K562 (cell line): ENCODE measurements around the gene LMBR1L. TPM values are rescaled to one million over a fixed set of nuclear protein-coding genes. Genes with fewer than 3 reads are reported as not detected.

Experiments used
- BRD4 ChIP-seq: fragments of 200-600 bp; sonication (generic); IDR thresholded peaks from 2 replicates; pipeline ENCODE4 v1.6.1; 2017; ENCODE audit warnings: inconsistent platforms
- C11orf30 ChIP-seq: fragments of 450-650 bp; IDR thresholded peaks from 2 replicates; pipeline ENCODE4 v1.6.1; 2016; ENCODE audit warnings: low read depth, mild to moderate bottlenecking
- CCAR2 ChIP-seq: fragments of 200-400 bp; formaldehyde crosslinking; IDR thresholded peaks from 2 replicates; pipeline ENCODE4 v1.6.1; 2017; ENCODE audit warnings: mild to moderate bottlenecking, low read depth, low read length
- CTBP1 ChIP-seq: fragments of 450-650 bp; IDR thresholded peaks from 2 replicates; pipeline ENCODE4 v1.6.1; 2016; ENCODE audit warnings: borderline replicate concordance
- ETV5 ChIP-seq: sonication (generic); formaldehyde crosslinking; IDR thresholded peaks from 2 replicates; pipeline ENCODE4 v1.4.0; 2020; ENCODE audit warnings: low read depth, mild to moderate bottlenecking, missing genetic modification reagents
- EZH2 ChIP-seq: IDR thresholded peaks from 2 replicates; pipeline ENCODE4 v1.6.1; 2012; ENCODE audit warnings: low read depth, mild to moderate bottlenecking, inconsistent platforms, low read length, borderline replicate concordance
- FOXP1 ChIP-seq: sonication (generic); formaldehyde crosslinking; IDR thresholded peaks from 2 replicates; pipeline ENCODE4 v1.8.0; 2022; ENCODE audit warnings: mild to moderate bottlenecking, missing genetic modification reagents
- HBP1 ChIP-seq: fragments of 450-650 bp; formaldehyde crosslinking; IDR thresholded peaks from 2 replicates; pipeline ENCODE4 v1.4.0; 2022; ENCODE audit warnings: missing genetic modification characterization
- HNRNPL ChIP-seq: fragments of 200-400 bp; formaldehyde crosslinking; IDR thresholded peaks from 2 replicates; pipeline ENCODE4 v1.6.1; 2017; ENCODE audit warnings: low read depth, mild to moderate bottlenecking, low read length
- ILF3 ChIP-seq: fragments of 450-650 bp; IDR thresholded peaks from 2 replicates; pipeline ENCODE4 v1.6.1; 2018; ENCODE audit warnings: antibody characterized with exemption, mild to moderate bottlenecking, moderate library complexity, borderline replicate concordance
- KAT7 ChIP-seq: sonication (generic); formaldehyde crosslinking; IDR thresholded peaks from 2 replicates; pipeline ENCODE4 v1.8.0; 2022; ENCODE audit warnings: missing genetic modification reagents, mild to moderate bottlenecking, borderline replicate concordance
- MECOM ChIP-seq: fragments of 250-450 bp; sonication (Bioruptor Pico); IDR thresholded peaks from 2 replicates; pipeline ENCODE4 v1.8.0; 2022; ENCODE audit warnings: inconsistent platforms
- MTA1 ChIP-seq: fragments of 450-650 bp; IDR thresholded peaks from 2 replicates; pipeline ENCODE4 v1.6.1; 2017; ENCODE audit warnings: borderline replicate concordance
- SIX5 ChIP-seq, 2 experiments: IDR thresholded peaks; 2 replicates each; pipeline ENCODE4 v1.6.1; 2011; ENCODE audit warnings: low read length in 2 of 2, borderline replicate concordance in 1 of 2, low read depth in 1 of 2, mild to moderate bottlenecking in 1 of 2, moderate library complexity in 1 of 2; ENCODE audit not compliant: insufficient read depth in 1 of 2
- TAF1 ChIP-seq: IDR thresholded peaks from 2 replicates; pipeline ENCODE4 v1.6.1; 2011; ENCODE audit warnings: mild to moderate bottlenecking, low read length, moderate library complexity; ENCODE audit not compliant: insufficient read depth, control insufficient read depth, severe bottlenecking; ENCODE audit errors: extremely low read depth
- TRIM28 ChIP-seq: fragments of 450-650 bp; IDR thresholded peaks from 2 replicates; pipeline ENCODE4 v1.6.1; 2017
- ZNF121 ChIP-seq: sonication (generic); formaldehyde crosslinking; conservative IDR thresholded peaks from 2 replicates; pipeline ENCODE4 v1.8.0; 2022; ENCODE audit warnings: missing genetic modification reagents
- ZNF134 ChIP-seq: fragments of 250-450 bp; sonication (Bioruptor Pico); conservative IDR thresholded peaks from 2 replicates; pipeline ENCODE4 v1.4.0; 2020
- ZNF274 ChIP-seq: IDR thresholded peaks from 2 replicates; pipeline ENCODE4 v1.6.1; 2011; ENCODE audit warnings: low read depth, mild to moderate bottlenecking, low read length, moderate library complexity, borderline replicate concordance
- polyA plus RNA-seq, 8 experiments: library from polyadenylated mRNA; depleted of rRNA in 4 of 8; stranded (reverse) in 5 of 8; unstranded in 3 of 8; fragments of >200 nt; fragmentation: Nextera tagmentation in 2 of 8; fragmentation: Illumina TruSeq in 1 of 8; extraction: Ambion mirVana in 2 of 8; extraction: Trizol in 1 of 8; gene quantifications; 2 replicates each; pipeline versions ENCODE4 v1.2.1 to v1.2.3, GENCODE V29; 2011 to 2014; ENCODE audit warnings: inconsistent platforms in 1 of 8, missing spikeins in 1 of 8
- total RNA-seq, 7 experiments: library from RNA; depleted of rRNA in 6 of 7; stranded (reverse); fragments of >200 nt in 6 of 7; fragmentation: Illumina TruSeq in 2 of 7; extraction: Trizol in 2 of 7; gene quantifications; 2 replicates each; pipeline versions ENCODE4 v1.2.1 to v1.2.3, GENCODE V29; 2011 to 2021; ENCODE audit warnings: low replicate concordance in 1 of 7
- TF ChIP-seq, protein P1 (sequence below): fragments of 250-450 bp; sonication (Bioruptor Pico); IDR thresholded peaks from 2 replicates; pipeline ENCODE4 v1.9.0; 2021; ENCODE audit warnings: mild to moderate bottlenecking, inconsistent platforms
- TF ChIP-seq, protein P2 (sequence below): fragments of 250-450 bp; sonication (Bioruptor Pico); IDR thresholded peaks from 2 replicates; pipeline ENCODE4 v1.5.0; 2020; ENCODE audit warnings: mild to moderate bottlenecking, borderline replicate concordance
- TF ChIP-seq, protein P3 (sequence below): fragments of 250-450 bp; sonication (Bioruptor Pico); IDR thresholded peaks from 2 replicates; pipeline ENCODE4 v1.5.0; 2021

LMBR1L gene
- total and polyA plus RNA-seq, 9 of the 15 experiments (the other 6 are each of a cell fraction or from before 2014, with no cell fraction given) = 2.5 to 57.0 (median 31.1) TPM

DNA sequence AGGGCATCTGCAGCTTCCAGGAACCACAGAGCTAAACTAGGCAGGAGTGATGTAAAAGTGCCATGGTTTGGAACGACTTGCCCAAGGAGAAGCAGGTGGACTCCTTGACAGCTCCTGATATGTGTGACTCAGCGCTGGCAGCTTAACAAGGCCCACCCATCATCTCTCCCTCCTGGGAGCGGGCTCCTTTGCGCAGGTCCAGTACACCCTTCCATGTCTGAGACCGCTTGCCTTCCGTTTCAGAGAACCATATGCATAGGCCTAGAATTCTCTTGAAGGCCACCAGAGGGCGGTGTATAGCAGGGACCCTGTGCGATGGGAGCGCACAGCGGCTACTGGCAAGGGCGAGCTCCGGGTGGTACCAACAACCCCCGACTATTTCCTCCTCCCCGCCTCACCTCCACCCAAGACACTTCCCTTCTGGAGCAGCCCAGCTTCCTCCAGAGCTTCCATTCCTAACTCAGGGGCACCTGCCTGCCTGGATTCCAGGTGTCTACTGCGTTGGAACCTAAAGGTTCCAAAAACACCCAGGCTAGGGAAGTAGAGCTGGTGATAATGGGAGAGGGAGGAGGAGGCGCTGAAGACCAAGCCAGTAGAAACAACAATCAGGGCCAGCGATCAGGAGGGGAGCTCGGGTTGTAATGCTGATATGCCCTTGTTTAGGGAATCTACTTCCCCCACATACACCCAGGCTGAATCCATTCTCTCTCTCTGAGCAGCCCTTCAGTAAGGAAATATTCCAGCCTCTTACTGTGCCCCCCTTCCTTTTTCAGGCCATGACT is 22.3 kb downstream of the LMBR1L start (continued):
- TF ChIP-seq CTBP1 (peak; percentile 96), ZNF121 (no peak), EZH2 (no peak), ZNF274 (no peak), MTA1 (peak; percentile 56; the same call in 1 of the 2 replicates), ILF3 (no peak), C11orf30 (peak; percentile 55), FOXP1 (CRISPR knock-in tag) (no peak), ETV5 (CRISPR knock-in tag) (peak; percentile 49; the same call in 1 of the 2 replicates), ZNF134 (CRISPR knock-in tag) (no peak), HNRNPL (no peak), KAT7 (no peak), BRD4 (no peak), MECOM (CRISPR knock-in tag) (no peak), TAF1 (no peak), CCAR2 (no peak), SIX5 (IDR thresholded peaks at IDR 0.05; ENCODE audit: borderline replicate concordance in 1 of 2, insufficient read depth in 1 of 2, low read depth in 1 of 2, low read length in 2 of 2) (no peak), HBP1 (CRISPR knock-in tag) (no peak), TRIM28 (peak; percentile 72; the same call in 1 of the 2 replicates)
- TF ChIP-seq, protein P1, sequence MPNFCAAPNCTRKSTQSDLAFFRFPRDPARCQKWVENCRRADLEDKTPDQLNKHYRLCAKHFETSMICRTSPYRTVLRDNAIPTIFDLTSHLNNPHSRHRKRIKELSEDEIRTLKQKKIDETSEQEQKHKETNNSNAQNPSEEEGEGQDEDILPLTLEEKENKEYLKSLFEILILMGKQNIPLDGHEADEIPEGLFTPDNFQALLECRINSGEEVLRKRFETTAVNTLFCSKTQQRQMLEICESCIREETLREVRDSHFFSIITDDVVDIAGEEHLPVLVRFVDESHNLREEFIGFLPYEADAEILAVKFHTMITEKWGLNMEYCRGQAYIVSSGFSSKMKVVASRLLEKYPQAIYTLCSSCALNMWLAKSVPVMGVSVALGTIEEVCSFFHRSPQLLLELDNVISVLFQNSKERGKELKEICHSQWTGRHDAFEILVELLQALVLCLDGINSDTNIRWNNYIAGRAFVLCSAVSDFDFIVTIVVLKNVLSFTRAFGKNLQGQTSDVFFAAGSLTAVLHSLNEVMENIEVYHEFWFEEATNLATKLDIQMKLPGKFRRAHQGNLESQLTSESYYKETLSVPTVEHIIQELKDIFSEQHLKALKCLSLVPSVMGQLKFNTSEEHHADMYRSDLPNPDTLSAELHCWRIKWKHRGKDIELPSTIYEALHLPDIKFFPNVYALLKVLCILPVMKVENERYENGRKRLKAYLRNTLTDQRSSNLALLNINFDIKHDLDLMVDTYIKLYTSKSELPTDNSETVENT (CRISPR knock-in tag) = no peak
- TF ChIP-seq, protein P2, sequence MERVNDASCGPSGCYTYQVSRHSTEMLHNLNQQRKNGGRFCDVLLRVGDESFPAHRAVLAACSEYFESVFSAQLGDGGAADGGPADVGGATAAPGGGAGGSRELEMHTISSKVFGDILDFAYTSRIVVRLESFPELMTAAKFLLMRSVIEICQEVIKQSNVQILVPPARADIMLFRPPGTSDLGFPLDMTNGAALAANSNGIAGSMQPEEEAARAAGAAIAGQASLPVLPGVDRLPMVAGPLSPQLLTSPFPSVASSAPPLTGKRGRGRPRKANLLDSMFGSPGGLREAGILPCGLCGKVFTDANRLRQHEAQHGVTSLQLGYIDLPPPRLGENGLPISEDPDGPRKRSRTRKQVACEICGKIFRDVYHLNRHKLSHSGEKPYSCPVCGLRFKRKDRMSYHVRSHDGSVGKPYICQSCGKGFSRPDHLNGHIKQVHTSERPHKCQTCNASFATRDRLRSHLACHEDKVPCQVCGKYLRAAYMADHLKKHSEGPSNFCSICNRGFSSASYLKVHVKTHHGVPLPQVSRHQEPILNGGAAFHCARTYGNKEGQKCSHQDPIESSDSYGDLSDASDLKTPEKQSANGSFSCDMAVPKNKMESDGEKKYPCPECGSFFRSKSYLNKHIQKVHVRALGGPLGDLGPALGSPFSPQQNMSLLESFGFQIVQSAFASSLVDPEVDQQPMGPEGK (CRISPR knock-in tag) = no peak
- TF ChIP-seq, protein P3, sequence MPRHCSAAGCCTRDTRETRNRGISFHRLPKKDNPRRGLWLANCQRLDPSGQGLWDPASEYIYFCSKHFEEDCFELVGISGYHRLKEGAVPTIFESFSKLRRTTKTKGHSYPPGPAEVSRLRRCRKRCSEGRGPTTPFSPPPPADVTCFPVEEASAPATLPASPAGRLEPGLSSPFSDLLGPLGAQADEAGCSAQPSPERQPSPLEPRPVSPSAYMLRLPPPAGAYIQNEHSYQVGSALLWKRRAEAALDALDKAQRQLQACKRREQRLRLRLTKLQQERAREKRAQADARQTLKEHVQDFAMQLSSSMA (CRISPR knock-in tag) = no peak
